Activated CD8-positive, alpha-beta memory T cell treated with anti-CD3 and anti-CD28 coated beads, Interleukin-2, amount 50 U/mL, for 4 hours (primary cell): Measurements from ENCODE around the gene RAD51AP1.

Source experiments
- DNase-seq: peaks from one replicate; pipeline ENCODE4 v3.0.0-alpha.2; 2020

RAD51AP1 gene

DNA sequence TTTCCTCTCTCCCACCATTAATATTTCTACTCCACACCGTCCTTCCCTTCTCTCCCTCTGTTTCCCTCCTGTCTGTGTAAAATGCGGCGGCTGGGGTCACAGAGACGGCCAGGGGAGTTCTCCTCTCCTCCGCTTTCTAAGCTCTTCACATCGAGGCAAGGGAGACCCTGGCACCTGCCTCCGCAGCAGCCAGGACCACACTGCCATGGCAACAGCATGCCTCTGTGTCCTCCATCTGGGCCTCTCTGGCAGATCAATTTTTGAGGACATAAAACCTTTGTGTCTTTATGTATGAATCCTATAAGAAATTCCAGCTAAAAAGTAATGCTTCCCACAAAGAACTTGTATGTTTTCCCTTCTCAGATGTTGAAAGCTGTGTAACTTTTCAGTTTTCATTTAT, 64.7 kb downstream of the RAD51AP1 start:
- no peak for DNase-seq

DNA sequence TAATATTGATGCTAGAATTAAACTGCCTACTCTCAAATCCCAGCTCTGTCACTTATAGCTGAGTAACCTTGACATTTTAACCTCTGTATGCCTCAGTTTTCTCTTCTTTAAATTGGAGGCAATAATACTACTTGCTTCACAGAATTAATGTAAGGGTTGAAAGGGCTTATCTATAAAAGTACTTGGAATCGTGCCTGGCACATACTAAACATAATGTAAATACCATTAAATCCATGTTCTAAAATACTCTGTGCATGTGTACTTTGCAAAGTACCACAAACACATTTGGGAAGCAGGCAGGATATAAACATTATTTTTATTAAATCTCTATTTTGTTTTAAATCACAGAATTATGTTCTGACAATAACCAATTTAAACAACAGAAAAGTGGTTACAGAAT, 65.3 kb downstream of the RAD51AP1 start:
- no peak for DNase-seq

DNA sequence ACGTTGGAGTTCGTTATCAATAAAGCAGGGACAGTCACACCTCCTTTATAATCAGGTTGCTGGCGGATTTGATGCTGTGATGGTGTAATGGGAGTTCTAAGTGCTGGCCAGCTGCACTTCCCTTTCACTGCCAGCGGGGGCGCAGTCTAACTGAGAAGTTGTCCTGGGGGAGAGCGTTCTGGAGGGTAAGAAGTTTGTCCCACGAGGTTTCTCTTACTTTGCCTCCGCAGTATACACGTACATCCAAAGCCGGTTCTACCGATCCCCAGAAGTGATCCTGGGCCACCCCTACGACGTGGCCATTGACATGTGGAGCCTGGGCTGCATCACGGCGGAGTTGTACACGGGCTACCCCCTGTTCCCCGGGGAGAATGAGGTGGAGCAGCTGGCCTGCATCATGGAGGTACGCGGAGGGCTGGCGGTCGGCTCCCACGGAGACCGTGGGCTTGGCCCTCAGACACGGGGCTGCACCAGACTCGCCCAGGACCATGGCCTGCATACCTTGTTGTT, 66.0 kb downstream of the RAD51AP1 start:
- DNase-seq, result peak; percentile 77

DNA sequence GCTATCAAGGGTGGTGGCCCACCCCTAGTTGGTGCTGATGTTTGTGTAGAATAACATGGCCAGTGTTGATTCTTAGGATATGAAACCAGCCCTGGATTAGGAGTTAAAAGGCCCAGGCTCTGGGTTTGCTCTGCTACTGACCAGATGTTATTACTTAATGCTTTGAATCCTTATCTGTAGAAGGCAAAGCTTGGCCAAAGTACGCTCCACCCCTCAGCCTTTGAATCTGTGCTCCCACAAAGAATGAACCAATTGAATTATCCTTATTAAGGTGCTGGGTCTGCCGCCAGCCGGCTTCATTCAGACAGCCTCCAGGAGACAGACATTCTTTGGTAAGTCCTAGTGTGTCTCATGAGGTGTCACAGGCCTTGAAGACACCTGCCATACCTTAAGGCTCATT, 68.4 kb downstream of the RAD51AP1 start:
- DNase-seq, result no peak

DNA sequence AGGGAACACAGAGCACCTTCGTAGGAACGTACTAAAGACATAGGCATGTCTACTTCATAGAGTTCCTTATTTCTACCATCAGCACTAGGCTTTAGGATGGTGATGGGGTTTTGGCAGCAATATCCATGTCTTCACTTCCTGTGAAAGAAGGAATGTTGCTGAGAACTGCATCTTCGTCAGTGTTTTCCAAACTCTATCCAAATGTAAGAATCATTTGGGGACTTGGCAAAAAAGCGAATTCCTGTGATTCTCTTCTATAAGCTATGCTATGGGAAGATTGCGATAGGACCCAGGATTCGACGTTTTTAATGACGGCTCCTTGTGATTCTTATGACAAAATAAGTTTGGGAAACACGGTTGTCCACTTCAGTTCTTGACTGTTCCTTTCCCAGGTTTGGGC, 70.4 kb downstream of the RAD51AP1 start:
- no peak for DNase-seq
